HG03439 (cell line): Measurements from ENCODE around the gene EPB41.
"Not testable (repeated sequence)": the region's sequence is repeated elsewhere in the genome, so short reads cannot be mapped to it uniquely, and the experiment has no call there.

Source experiments
- ATAC-seq: cut with Tn5 transposase; IDR thresholded peaks from one replicate; pipeline ENCODE4 v1.9.1; 2021; ENCODE audit warnings: mild to moderate bottlenecking, moderate library complexity; ENCODE audit not compliant: unreplicated experiment

The EPB41 gene

DNA sequence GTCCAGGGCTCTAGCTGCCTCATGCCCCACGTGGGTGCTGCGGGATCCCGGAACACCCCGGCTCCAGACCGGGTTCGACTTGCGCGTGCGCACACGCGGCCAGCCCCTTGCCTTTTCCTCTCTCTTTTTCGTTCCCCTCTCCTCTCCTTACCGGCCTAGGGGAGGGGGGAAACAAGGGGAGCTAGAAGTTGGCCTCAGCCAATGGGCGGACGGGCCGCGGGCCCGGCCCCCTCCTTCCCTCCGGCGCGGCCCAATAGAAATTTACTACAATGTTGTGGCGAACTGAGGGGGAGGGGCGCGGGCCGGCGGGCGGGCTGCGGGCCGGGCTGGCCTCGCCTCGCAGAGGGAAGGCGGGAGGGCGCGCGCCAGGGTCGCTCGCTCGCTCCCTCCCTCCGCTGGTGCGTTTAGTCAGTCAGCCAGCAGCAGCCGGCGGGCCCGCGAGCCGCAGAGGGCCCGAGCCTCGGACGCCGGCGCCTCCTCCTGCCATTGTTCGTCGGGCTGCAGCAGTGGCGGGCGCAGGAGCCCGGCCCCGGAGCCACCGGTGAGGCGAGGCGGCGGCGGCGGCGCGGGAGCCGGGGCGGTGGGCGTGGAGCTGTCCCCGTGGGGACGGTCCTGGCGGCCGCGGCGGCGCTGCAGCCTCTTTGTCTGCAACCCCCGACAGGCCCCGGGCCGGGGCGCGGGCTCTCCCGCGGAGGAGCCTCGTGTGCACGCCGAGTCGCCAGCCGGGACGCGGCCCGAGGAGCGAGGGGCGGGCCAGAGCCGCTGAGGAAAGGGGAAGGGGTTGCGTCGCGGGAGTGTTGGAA lies at the start of gene EPB41:
Gene EPB41 (plus strand): TSS at position 342 of the 803 bp plus-strand sequence. CDS start 72,869 bp downstream, outside the sequence.
- peak; percentile 69 for ATAC-seq

DNA sequence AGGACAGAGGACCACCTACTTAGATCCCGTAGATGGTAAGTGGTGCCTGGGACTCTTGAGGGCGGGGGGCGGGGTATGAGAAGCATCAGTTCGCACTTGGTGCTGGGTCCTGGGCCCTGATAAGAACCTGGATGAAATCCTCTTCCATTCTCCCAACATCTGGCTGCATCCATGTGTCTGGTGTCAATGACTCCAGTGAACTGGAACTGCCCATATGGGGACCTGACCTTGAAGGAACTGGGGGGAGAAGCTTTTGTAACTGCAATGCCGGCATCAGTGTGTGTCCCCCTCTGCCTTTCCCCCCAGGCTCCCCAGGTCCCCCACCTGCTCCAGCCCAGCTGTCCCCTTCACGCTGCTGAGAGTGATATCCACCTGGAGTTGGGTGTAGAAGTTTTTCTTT lies 49.7 kb upstream of the EPB41 start:
- no peak for ATAC-seq

DNA sequence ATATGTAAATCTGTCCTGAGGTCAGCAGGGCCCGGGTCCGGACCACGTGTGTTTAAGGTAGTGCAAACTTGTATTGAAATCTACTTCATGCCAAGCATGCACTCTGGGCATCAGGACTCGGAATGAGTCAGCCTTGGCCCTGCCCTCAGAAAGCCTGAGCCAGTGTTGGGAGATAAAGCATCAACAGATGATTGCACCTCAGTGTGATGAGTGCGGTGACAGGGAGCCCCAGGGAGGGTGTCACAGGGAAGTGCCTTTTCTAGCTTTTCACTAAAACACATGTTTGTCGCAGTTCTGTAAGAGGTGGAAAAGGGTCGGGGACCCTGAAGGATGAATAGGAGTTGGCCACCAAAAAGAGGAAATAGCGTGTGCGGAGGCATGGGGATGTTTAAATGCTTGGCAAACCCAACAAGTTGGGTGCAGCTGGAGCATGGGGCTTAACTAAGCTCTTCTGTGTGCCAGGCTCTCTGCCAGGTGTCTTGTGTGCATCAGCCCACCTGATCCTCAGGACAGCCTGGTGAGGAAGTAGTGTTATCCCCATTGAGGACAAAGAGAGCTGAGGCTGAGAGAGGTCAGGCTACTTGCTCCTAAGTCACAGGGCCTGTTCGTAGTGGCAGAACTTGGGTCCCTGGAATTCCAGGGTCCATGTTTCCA lies 48.2 kb upstream of the EPB41 start:
- no peak for ATAC-seq

DNA sequence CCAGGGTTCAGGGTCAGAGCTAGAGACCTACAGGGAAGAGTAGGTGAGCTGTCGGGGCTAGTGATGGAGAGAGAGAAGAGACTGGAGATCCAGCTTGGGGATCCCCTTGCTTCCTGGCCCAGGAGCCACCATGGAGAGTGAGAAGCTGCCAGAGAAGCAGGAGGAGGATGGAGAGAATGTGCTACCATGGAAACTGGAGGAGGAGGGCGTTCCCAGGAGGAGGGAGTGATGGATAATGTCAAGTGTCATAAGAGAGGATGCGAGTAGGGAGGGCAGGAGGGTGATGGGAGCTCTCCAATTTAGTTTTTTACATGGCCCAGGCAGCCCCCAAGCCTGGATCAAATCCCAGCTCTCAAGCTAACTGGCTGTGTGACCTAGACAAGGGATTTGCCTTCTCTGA lies 46.5 kb upstream of the EPB41 start:
- ATAC-seq: no peak

DNA sequence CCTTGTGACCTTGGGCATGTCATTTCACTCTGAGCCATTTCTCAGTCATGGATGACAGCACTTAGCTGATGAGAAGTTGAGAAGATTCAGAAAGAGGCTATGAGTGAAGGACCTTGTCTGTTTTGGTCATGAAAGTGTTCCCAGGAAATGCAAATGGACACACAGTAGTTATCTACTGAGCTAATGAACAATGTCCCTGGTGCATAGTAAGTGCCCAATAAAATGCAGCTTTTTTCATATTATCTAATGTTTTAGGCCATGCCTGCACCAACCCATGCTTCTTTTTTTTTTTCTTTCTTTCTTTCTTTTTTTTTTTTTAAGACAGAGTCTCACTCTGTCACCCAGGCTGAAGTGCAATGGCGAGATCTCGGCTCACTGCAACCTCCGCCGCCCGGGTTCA lies 44.4 kb upstream of the EPB41 start:
- no peak for ATAC-seq

DNA sequence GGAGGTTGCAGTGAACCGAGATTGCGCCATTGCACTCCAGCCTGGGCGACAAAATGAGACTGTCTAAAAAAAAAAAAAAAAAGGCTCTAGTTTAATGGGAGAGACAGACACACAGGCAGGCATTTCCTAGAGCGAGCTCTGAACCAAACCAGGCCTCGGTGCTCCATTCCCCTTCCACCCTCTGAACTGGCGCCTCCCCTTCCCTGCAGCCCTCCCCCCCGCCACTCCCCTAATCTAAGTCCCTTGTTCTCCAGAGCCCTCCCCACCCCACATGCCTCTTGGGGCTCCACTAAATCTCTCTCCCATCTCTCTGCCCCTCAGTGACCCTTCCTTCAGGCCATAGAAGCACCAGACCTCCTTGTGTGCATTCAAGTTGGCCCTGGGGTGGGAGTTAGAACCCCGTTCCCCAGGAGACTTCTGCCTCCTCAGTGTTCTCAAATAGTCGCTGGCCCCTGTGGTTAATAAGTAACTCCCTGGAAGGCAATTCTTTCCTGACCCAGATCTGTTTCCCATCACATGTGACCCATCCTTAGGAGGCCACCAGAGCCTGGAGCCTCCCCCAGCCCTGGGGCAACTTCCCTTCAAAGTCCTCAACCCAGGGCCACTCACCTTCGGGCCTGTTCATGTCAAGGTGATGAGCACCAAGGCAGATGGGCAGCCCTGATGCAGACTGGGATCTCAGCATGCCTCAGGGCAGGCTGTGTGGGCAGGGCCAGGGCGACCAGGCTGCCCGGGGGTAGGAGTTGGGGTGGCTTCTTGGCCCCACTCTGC lies 42.6 kb upstream of the EPB41 start:
- ATAC-seq: no peak

DNA sequence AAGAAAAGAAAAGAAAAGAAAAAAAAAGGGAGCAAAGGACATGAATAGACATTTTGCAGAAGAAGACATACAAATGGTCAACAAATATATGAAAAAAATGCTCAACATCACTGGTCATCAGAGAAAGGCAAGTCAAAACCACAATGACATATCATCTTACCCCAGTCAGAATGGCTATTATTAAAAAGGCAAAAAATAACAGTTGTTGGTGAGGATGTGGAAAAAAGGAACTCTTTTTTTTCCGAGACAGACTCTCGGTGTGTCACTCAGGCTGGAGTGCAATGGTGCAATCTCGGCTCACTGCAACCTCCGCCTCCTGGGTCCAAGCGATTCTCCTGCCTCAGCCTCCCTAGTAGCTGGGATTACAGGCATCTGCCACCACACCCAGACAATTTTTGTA lies 39.2 kb upstream of the EPB41 start:
- ATAC-seq: not testable (repeated sequence)

DNA sequence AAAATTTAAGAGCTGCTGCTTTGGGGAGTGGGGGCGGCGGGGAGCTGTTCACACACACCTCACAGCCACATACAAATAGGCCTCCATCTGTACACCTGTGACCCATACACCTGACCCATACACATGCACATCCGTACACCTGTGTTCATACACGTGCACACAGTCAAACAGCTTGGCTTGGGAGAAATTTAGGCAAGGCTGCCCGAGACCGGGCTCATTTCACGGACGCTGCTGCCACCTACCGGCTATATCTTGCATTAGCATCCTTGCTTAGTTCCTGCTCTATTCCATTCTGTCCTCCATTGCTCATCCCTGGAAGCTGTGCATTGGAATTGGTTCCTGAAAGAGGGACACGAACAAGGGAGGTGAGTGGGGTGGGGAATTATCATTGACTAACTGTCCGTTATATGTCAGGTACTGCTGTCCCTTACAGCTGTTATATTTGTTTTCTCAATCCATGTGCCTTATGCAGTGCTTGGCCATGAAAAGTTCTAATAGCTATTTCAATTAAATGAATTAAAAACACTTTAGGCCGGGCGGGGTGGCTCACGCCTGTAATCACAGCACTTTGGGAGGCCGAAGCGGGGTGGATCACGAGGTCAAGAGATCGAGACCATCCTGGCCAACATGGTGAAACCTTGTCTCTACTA lies 37.1 kb upstream of the EPB41 start:
- peak; percentile 55 for ATAC-seq

DNA sequence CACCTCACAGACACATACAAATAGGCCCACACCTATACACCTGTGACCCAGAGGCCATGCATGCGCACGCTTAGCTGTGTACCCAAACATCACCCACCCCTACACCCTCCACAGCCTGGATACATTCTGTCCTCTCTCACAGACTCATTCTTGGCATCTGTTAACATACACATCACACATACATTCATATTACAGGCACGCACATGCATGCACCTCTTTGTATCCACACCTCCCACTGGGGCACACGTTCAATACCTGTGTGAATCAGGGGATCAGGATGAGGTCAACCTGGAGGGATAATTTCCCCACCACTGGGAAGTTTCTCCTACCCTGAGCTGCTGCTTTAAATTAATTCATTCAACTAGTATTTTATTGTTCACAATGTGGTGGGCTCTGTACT lies 35.6 kb upstream of the EPB41 start:
- no peak for ATAC-seq

DNA sequence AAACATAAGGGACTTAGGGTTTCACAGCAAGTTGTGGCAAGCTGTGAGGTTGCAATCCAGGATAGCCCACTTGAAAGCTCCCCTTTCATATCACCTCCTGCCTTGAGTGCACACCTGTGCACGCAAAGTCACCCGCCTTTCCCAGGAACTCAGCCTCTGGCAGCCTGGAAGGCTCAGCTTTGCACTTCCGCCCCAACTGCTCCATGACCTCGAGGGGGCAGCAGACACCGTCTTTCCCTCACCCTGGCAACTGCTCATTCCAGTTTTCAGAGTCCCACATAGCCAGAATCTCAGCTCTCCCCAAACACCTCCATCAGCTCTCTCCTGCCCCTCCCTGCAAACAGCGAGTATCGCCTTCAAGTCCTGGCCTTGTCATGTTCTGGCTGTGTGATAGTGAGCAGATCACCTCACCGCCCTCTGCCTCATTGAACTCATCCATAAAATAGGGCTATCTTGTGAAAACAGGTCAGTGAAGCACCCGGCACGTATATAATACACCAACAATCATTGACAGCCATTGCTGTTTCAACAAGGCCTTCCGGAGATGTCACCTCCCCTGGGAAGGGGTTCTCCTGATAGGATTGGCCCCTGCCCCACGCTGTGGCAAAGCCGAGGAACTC lies 32.2 kb upstream of the EPB41 start:
- ATAC-seq: no peak

DNA sequence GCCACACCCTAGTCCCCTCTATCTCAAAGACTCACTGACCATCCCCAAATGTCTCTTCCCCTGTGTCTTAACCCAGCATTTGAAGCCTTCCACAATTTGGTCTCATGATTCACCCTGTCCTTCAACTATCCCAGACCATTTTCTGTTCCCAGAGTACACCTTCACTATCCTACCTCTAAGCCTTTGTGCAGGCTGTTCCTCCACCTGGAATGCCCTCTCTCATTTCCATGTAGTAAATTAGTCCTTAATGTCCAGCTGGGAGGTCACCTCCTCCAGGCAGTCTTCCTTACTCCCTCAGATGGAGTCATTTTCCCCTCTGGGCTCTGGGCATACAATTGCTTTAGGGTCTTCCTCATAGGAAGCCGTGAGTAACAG lies 31.1 kb upstream of the EPB41 start:
- ATAC-seq: no peak

DNA sequence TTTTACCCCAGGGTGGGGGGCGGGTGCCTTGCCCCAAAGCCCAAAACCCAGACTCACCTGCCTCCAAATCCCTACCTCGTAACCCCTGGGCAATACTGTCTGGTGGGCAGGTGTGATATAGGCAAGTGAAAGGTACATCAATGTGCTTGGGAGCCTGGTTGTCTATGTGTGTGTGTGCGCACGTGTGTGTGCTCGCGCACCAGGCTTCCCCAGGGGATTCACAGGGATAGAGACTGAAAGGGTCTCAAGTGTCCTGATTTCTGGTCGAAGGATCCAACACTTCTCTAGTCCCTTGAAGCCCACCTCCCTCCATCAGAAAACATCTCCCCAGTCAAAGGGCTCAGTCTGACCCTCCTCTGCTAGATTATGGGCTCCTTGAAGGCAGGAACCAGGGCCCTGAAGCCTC lies 28.9 kb upstream of the EPB41 start:
- ATAC-seq: no peak

DNA sequence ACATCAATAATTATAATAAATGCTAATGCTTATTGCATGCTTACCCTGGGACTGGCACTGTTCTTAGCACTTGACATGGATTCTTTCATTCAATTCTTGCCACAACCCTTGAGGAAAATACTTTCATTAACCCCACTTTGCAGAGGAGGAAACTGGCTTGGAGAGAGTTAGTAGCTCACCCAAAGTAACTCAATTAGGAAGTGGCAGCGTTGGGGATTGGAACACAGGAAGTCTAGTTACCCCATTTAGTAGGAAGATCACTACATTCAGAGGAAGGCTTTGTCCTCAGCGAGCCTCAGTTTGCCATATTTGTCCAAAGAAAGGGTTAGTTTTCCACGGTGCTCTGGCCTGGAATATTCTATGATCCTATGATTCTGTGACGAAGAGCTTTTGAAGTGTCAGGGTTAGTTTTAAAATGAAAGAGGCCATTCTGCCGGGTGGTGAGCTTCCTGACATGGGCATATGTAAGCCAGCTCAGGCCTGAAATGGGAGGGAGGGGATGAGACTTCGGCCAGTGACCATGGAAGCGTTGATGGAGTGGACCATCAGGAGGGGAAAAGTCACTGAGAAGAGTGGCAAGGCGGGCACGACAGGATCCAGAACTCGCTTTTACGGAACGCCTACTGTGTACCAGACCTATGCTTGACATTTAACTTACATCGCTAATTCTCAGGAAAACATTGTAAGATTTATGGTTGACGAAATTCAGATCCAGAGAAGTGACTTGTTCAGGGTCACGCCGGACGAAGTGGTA lies 28.2 kb upstream of the EPB41 start:
- no peak for ATAC-seq

DNA sequence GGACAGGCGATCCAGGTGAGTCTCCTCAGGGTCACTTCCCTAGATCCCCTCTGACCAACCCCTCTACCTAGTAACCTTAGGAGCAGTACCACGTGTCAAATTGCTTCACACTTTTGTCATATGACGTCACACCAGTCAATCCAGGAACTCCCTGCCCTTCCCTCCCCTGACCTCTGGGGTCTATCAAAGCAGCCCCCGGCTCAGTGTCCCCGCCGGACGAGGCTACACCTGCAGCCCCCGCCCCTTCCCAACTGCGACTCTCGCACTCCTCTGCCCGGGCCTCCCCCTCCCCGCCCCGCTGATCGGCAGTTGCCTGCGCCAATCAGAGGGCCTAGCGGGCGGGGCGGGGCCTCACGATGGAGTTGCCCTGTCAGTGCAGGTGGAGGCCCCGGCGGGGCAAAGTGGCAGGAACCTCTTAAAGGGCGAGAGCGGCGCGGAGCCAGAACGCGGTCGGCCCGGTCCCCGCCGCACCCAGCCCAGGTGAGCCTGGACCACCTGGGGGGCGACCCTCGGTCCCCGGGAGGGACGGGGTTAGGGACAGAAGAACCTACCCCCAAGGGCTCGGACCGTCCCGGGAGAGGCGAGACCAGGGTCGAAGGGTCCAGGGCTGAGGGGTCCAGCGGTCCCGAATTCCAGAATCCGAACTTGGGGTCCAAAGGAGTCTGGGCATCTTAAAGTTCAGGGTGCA lies 27.5 kb upstream of the EPB41 start:
- ATAC-seq: peak; percentile 64

DNA sequence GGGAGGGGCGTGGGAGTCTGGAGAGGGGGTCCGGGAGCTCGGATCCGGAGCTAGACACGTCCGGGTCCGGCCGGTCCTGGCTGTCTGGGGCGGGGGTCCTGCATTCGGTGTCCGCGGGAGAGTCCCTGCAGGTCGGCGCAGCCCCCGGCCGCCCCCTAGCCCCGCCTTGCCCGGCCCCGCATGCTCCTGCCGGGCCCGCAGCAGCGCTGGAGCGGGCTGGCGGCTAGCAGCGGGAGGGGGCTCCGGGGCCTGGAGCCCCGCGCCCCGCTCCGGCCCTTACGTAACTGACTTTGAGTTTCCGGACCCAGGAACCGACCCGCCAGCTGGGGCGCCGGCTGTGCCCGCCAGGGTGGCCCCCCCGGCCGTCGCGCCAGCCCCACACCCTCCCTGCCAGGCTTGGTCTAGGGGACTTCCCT lies 26.9 kb upstream of the EPB41 start:
- ATAC-seq: peak; percentile 14

DNA sequence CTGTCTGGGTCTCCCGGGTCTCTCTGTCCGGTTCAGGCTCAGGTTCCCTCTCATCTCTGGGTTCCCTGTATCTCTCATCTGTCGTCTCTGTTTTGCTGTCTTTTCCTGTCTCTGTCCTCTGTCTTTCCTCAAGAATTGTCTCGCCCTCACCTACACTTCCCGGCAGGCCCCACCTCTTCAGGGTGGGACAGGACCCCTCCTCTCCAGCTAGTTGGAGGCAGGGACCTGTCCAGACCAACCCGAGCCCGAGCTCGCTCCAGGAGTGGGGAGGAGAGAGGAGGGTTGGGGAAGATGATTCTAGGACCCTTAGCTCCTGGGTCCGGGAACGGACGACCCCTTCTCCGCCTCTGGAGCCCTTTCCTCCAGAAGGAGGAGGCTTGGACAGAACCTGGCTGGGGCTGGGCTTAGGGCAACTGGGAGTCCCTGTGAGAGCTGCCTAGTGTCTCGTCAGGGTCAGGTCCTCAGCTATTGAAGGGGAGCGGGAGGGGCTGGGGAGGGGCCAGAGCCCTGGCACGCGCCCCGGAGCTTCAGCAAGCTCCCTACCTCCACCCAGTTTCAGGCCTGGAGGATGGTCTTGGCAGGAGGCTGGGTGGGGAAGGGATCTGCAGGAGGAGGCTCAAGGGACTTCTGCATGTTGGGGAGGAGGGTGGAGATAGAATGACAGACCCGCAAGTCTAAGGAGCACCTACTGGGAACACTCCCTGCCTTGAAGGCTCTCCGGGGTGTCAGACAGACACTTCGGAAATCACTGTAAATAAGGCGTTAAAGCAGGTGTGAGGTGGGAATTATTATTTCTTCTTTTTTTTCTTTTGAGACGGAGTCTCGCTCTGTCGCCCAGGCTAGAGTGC lies 26.3 kb upstream of the EPB41 start:
- ATAC-seq: no peak

DNA sequence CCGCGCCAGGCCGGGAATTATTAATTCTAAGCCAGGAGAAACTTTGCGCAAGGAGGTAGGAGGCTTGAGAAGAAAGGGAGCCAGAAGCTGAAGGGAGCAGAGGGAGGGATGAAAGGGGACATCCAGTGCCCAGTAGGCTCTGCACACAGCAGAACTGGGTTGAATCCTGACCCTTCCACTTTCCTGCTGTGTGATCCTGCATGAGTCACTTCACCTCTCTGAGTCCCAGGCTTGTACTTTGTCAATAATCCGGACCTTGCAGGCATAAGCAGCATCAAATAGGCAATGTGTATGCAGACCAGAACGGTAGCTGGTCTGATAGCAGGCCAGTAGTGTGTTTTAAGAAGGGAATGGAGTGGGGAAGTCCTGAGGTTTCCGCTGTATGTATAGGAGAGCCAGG lies 25.5 kb upstream of the EPB41 start:
- no peak for ATAC-seq

DNA sequence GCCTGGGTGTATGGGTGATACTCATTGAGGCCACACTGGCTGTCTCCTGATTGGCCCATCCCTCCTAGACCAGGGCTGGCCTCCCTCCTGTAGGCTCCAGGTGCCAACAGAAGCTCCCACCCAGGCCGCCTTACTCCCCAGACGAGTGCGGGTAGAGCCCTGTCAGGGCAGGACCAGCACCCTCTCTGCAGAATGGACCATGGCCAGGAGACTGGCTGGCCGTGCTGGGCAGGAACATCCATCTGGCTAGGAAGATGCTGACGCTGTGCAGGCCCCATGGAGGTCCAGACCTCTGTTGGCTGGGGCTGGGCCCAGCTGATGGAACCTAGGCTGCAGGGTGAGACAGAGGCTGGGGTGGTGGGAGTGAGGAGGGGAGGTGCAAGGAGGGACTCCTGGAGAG lies 25.0 kb upstream of the EPB41 start:
- no peak for ATAC-seq

DNA sequence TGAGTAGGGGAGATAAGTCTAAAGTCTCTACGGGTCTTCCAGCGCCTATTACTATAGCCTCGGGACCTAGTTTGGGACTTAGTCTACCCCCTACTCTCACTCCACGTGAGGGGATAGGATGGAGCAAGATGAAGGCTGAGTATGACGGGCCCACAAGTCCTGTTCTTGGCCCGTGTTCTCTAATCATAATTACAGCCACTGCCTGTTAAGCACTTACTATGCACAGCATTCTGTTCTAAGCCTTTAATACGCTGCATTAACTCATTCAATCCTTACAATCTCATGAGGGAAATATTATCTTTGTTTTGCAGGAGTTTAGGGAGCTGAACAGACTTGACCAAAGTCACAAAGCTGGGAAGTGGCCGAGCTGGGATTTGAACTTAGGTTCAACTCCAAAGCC lies 23.9 kb upstream of the EPB41 start:
- ATAC-seq: no peak
